GM21619 (cell line): ENCODE measurements around the gene CYP26A1.

Source experiments
- ATAC-seq: cut with Tn5 transposase; IDR thresholded peaks from one replicate; pipeline ENCODE4 v1.9.1; 2021; ENCODE audit not compliant: unreplicated experiment

The CYP26A1 gene

GRCh38 chr10:93073539-93074146, at the start of gene CYP26A1:
Gene CYP26A1 (plus strand): TSS chr10:93073893. CDS start chr10:93073935, 42 bp downstream.
- no peak for ATAC-seq

DNA sequence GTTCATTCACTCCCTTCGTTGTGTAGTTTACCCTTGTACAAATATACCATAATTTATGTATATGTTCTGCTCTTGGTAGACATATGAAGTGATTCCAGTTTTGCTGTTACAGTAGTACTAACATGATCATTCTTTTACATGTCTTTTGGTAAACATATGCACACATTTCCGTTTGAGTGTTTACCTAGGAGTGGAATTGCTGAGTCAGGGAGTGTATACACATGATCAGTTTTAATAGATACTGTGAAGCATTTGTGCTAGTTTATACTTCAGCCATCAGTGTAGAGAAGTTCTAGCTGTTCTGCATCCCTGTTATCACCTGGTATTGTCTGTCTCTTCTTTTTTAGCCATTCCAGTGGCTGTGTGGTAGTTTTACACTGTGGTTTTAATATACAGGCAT, 47.6 kb upstream of the CYP26A1 start:
- no peak for ATAC-seq

DNA sequence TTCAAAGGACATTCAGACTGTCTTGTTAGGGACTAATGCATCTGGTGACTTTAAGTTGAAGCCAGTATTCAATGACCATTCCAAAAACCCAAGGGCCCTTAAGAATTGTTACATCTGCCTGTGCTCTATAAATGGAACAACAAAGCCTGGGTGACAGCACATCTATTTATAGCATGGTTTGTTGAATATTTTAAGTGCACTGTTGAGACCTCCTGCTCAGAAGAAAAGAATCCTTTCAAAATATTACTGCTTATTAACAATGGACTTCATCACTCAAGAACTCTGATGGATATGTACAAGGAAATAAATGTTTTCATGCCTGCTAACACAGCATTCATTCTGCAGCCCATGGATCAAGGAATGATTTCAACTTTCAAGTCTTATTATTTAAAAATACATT, 46.2 kb upstream of the CYP26A1 start:
- no peak for ATAC-seq

DNA sequence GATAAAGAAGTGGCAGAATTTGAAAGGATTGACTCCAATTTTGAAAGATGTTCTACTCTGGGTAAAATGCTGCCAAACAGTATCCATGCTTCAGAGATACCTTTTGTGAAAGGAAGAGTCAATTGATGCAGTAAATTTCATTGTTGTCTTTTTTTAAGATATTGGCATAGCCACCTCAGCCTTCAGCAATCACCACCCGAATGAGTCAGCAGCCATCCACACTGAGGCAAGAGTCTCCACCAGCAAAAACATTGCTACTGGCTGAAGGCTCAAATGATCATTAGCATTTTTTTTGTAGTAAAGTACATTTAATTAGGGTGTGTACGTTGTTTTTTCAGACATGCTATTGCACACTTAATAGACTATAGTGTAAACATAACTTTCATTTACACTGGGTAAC, 44.8 kb upstream of the CYP26A1 start:
- ATAC-seq: no peak

DNA sequence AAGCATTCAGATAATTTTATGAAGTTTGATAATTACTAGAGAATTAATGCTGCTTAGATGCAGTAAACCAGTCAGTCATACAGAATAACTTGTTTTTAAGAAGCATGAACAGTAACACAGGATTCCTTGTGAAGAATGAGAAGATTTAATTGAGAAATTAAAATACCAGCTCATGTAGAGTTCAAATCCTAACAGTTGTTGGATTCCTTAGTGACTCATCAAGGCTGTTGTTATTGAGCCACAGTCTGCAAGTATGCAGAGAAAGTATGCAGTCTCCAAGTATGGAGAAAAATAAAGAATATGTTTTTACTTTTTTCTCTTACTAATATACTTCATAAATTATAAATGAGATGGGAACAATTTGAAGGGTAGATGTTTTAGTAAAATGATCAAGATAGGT, 43.3 kb upstream of the CYP26A1 start:
- ATAC-seq: no peak

DNA sequence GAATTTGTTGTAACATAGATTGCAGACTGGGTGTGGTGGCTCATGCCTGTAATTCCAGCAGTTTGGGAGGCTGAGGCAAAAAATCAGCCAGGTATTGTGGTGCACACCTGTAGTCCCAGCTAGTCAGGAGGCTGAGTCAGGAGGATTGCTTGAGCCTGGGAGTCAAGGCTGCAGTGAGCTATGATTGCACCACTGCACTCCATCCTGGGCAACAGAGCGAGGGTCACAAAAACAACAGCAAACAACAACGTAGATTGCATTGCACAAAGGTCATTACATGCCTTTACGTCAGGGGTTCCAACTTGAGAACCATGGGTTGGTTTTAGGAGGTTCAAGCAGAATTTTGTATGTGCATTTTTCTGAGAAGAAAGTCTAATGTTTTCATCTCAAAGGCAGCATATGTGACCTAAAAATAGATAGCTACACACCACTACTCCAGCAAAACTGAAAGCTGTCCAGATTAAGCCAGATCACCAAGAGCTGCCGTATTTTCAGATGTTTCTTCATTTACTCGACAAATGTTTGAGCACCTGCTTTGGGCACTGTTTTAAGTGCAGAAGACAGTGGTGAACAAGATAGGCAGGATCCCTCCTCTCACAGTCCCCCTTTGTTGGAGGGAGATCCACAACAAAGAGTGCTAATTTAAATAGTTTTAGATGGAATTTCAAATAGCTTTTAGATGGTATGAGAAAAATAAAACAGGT, 41.4 kb upstream of the CYP26A1 start:
- ATAC-seq: no peak

DNA sequence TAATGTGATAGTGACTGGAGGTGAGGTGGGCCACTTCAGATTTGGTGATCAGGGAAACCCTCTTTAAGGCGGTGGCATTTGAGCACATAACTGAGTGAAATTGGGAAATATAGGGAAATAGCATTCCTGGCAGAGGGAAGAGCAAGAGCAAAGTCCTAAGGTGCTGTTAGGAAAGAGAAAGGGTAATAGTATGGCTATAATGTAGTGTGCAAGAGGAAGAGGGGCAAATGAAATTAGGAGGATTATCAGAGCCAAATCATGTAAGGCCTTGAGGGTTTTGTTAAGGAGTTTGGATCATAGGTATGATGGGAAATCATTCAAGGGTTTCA, 40.9 kb upstream of the CYP26A1 start:
- no peak for ATAC-seq

DNA sequence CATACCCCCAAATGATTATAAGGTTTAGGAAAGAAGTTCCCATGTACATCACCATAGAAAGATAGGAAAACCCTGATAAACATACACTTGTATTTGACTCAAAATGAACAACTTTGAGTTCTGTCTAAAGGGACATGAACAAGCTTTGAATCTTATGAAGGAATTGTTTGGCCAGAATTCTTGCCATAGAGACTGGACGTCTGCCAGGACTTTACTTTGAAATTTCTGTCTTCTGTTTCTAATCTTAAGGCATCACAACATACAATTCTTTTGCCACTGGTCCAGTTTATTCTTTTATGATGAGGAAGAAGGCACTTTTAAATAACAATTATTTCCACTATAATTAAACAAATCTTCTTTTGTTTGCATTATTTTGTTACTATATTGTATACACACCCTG, 39.3 kb upstream of the CYP26A1 start:
- ATAC-seq: no peak

GRCh38 chr10:93039110-93039509, 34.6 kb upstream of the CYP26A1 start:
- no peak for ATAC-seq

- no peak for ATAC-seq
Measured at GRCh38 chr10:93039721-93040120, 34.0 kb upstream of the CYP26A1 start.

- no peak for ATAC-seq
Measured at GRCh38 chr10:93054486-93054885, 19.2 kb upstream of the CYP26A1 start.

DNA sequence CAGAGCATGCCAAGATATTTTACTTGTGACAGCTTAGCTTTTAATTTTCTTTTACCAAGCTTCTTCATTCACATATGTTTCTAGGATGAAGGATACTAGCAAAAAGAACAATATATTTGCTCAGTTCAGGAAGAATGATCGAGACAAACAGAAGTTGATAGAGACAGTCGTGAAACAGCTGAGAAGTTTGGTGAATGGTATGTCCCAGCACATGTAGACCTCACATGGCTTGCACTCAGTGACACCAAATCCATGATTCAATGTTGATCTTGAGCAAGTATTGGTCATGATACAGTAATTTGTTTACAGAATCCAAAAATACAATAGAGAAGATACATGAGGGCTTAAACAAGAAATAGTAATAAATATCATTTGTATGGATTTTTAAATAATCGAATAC, 15.6 kb upstream of the CYP26A1 start:
- no peak for ATAC-seq

- ATAC-seq: no peak
Measured at GRCh38 chr10:93059975-93060886, 13.5 kb upstream of the CYP26A1 start, which contains the start of gene CYP26C1. Gene CYP26C1 (plus strand): TSS chr10:93060798. CDS start chr10:93061264, 466 bp downstream.

- ATAC-seq: no peak
Measured at GRCh38 chr10:93060887-93061593, 12.7 kb upstream of the CYP26A1 start.

DNA sequence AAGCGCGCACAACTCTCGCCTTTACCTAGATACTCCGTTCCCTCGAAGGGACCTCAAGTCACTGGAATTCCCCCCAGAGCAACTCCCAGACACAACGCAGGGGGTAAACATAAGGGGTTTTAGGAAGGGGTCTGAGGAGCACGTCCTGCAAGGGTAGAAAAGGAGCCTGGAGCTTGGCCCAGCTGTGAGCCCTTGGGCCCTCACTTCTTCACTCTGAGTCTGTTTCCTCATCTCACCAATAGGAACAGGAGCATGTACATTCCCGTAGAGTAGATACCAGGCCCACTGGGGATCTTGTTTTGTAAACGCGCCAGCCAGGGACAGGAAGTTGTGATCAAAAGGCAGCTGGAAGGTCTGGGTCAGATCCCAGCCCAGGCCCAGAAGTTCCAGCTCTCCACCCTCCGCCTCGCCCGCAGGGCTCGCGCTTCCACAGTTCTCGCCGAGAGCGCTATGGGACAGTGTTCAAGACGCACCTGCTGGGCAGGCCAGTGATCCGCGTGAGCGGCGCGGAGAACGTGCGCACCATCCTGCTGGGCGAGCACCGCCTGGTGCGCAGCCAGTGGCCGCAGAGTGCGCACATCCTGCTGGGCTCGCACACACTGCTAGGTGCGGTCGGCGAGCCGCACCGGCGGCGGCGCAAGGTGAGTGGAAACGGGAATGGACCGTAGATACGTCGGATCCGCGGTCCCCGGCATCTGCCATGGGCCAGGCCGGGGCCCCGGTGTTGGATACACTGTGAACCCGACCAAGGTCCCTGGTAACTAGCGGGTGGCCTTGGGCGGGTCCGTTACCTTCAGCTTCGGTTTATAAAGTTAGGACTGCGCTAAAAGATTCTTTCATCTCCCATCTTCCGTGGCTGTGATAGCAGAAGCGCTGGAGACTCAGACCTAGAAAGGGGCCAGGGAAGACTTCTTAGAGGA, 11.8 kb upstream of the CYP26A1 start:
- ATAC-seq: no peak

DNA sequence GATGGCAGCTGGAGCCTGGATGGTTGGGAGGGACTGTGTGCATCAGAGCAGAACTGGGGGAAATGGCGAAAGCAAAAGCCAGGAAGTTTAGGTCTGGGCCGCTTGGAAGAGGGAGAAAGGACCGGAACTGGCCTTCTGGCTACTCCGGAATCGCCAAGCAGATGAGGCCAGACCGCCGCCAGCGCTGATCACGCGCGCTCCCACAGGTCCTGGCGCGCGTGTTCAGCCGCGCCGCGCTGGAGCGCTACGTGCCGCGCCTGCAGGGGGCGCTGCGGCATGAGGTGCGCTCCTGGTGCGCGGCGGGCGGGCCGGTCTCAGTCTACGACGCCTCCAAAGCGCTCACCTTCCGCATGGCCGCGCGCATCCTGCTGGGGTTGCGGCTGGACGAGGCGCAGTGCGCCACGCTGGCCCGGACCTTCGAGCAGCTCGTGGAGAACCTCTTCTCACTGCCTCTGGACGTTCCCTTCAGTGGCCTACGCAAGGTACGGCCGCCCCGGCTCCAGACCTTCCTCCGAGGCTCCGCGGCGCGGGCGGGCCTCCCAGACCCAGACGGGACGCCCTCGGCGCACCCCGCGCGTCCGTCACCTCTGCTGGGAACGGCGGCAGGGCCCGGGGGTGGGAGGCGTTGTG, 11.1 kb upstream of the CYP26A1 start:
- no peak for ATAC-seq

DNA sequence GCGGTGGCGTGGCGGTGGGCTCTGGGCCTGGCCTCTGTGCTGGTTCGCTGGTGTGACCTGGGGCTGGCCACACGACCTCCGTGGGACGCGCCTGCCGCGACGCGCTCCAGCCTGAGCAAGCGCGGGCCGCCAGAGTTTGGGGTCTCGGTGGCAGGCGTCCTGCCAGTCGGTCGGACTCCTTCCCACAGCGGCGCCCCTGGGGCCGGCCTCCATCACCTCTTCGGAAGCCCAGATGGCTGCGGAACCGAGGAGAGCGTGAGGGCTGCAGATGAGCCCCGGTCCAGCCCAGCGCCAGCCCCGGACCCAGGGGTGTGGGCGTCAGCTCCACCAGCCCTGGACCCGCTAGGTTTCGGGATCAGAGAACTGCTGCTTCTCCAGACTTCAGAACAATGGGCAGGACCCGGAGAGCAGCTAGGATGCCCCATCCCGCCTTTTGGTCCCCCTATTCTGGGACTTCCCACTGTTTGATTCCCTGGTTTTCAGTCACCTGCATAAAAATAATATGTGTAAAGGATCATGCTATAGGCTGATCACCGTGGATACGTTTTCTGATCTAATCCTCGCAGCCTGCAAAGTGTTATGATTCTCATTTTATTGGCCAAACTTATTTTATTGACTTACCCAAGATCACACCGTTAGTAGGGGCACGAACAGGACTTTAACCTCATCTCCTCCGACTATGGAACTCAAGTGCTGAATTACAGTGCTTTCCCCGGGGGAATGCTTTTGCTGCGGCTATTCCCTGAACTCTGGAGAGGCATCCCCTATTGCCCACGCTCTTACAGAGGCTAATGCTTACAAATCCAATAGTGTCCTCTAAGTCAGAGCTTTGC, 10.3 kb upstream of the CYP26A1 start:
- no peak for ATAC-seq

- ATAC-seq: no peak
Measured at GRCh38 chr10:93063977-93064660, 9.6 kb upstream of the CYP26A1 start.
